Liver (tissue), 9 donors: ENCODE data around the gene PPP1R14D. TPM values are rescaled to one million over a fixed set of nuclear protein-coding genes. Genes with fewer than 3 reads are reported as not detected.

ENCODE experiments used
- DNase-seq: peaks from one replicate; pipeline ENCODE4 v3.0.0-alpha.2; 2017; ENCODE audit warnings: low spot score
- H3K27ac ChIP-seq, 2 donors: one replicate each; pipeline ENCODE4 v1.7.0; 2013; ENCODE audit warnings: inconsistent platforms in 2 of 2, low read length in 2 of 2, control low read depth in 1 of 2, low read depth in 1 of 2, mild to moderate bottlenecking in 1 of 2
- H3K27me3 ChIP-seq, 4 donors: one replicate each; pipeline versions ENCODE4 v1.6.1 to v1.7.0; 2013; ENCODE audit warnings: low read length in 3 of 4, inconsistent platforms in 1 of 4, mild to moderate bottlenecking in 1 of 4, moderate library complexity in 1 of 4; ENCODE audit not compliant: control insufficient read depth in 4 of 4, insufficient read depth in 4 of 4
- H3K36me3 ChIP-seq, 4 donors: one replicate each; pipeline versions ENCODE4 v1.6.1 to v1.7.0; 2013; ENCODE audit warnings: low read length in 3 of 4, mild to moderate bottlenecking in 3 of 4, low read depth in 1 of 4, moderate library complexity in 1 of 4; ENCODE audit not compliant: control insufficient read depth in 4 of 4, insufficient read depth in 3 of 4
- H3K4me1 ChIP-seq, 4 donors: one replicate each; pipeline versions ENCODE4 v1.6.1 to v1.7.0; 2013; ENCODE audit warnings: low read length in 3 of 4, mild to moderate bottlenecking in 3 of 4, moderate library complexity in 1 of 4; ENCODE audit not compliant: control insufficient read depth in 4 of 4, insufficient read depth in 4 of 4
- H3K4me3 ChIP-seq, 3 donors: one replicate each; pipeline versions ENCODE4 v1.6.1 to v1.7.0; 2013; ENCODE audit warnings: low read length in 3 of 3, control low read depth in 1 of 3, low read depth in 1 of 3, mild to moderate bottlenecking in 1 of 3
- H3K9ac ChIP-seq, 2 donors: one replicate each; pipeline ENCODE4 v1.7.0; 2013; ENCODE audit warnings: low read length in 2 of 2, mild to moderate bottlenecking in 2 of 2, moderate library complexity in 2 of 2, control low read depth in 1 of 2, low read depth in 1 of 2
- H3K9me3 ChIP-seq, 4 donors: one replicate each; pipeline versions ENCODE4 v1.6.1 to v1.7.0; 2013; ENCODE audit warnings: low read length in 3 of 4; ENCODE audit not compliant: control insufficient read depth in 4 of 4
- CTCF ChIP-seq: fragments of 150-350 bp; IDR thresholded peaks from 2 replicates; pipeline ENCODE4 v1.5.1; 2017; ENCODE audit warnings: improper control_type of control experiment, low read depth, low read length; ENCODE audit not compliant: missing input control
- EGR1 ChIP-seq, 2 donors: IDR thresholded peaks; 2 replicates each; pipeline ENCODE4 v1.6.1; 2016 to 2018; ENCODE audit warnings: antibody characterized with exemption in 2 of 2, low read depth in 2 of 2
- FOXA1 ChIP-seq: IDR thresholded peaks from 2 replicates; pipeline ENCODE4 v1.6.1; 2016; ENCODE audit warnings: antibody characterized with exemption
- FOXA2 ChIP-seq: IDR thresholded peaks from 2 replicates; pipeline ENCODE4 v1.6.1; 2016; ENCODE audit warnings: antibody characterized with exemption
- GABPA ChIP-seq, 2 donors: IDR thresholded peaks in 1 of 2; conservative IDR thresholded peaks in 1 of 2; 2 replicates each; pipeline ENCODE4 v1.6.1; 2016; ENCODE audit warnings: antibody characterized with exemption in 2 of 2, mild to moderate bottlenecking in 1 of 2, moderate library complexity in 1 of 2
- HNF4G ChIP-seq: IDR thresholded peaks from 2 replicates; pipeline ENCODE4 v1.6.1; 2016; ENCODE audit warnings: antibody characterized with exemption
- JUND ChIP-seq, 2 donors: IDR thresholded peaks; 2 replicates each; pipeline ENCODE4 v1.6.1; 2016; ENCODE audit warnings: antibody characterized with exemption in 2 of 2
- NR2F2 ChIP-seq: IDR thresholded peaks from 2 replicates; pipeline ENCODE4 v1.6.1; 2016; ENCODE audit warnings: antibody characterized with exemption
- RAD21 ChIP-seq, 2 donors: IDR thresholded peaks; 2 replicates each; pipeline ENCODE4 v1.6.1; 2016; ENCODE audit warnings: antibody characterized with exemption in 2 of 2, mild to moderate bottlenecking in 2 of 2
- REST ChIP-seq: IDR thresholded peaks from 2 replicates; pipeline ENCODE4 v1.6.1; 2016; ENCODE audit warnings: antibody characterized with exemption, mild to moderate bottlenecking
- RXRA ChIP-seq, 2 donors: IDR thresholded peaks; 2 replicates each; pipeline ENCODE4 v1.6.1; 2017 to 2018; ENCODE audit warnings: antibody characterized with exemption in 2 of 2, mild to moderate bottlenecking in 1 of 2
- SP1 ChIP-seq: IDR thresholded peaks from 2 replicates; pipeline ENCODE4 v1.6.1; 2018; ENCODE audit warnings: antibody characterized with exemption, mild to moderate bottlenecking
- TAF1 ChIP-seq: conservative IDR thresholded peaks from 2 replicates; pipeline ENCODE4 v1.6.1; 2016; ENCODE audit warnings: antibody characterized with exemption, mild to moderate bottlenecking
- YY1 ChIP-seq: IDR thresholded peaks from 2 replicates; pipeline ENCODE4 v1.6.1; 2016; ENCODE audit warnings: antibody characterized with exemption, mild to moderate bottlenecking
- WGBS: extraction: QIAGEN DNeasy Blood & Tissue Kit; methylation state at CpG from one replicate; pipeline ENCODE4 v1.1.7; 2013; 5-methylcytosine and 5-hydroxymethylcytosine counted together
- polyA plus RNA-seq, 2 donors: library from polyadenylated mRNA; stranded (reverse) in 1 of 2; unstranded in 1 of 2; fragments of 200-250 nt in 1 of 2; fragments of >200 nt in 1 of 2; fragmentation: Nextera tagmentation in 1 of 2; extraction: Ambion mirVana in 1 of 2; gene quantifications; one replicate each; pipeline versions ENCODE4 v1.2.1 to v1.2.3, GENCODE V29; 2013 to 2015
- total RNA-seq, 2 donors: library from RNA; depleted of rRNA; stranded (reverse); fragments of >200 nt; gene quantifications; one replicate each; pipeline ENCODE4 v1.2.3, GENCODE V29; 2014
- TF ChIP-seq, protein P1 (sequence below): IDR thresholded peaks from 2 replicates; pipeline ENCODE4 v1.6.1; 2016; ENCODE audit warnings: antibody characterized with exemption
- TF ChIP-seq, protein P2 (sequence below): IDR thresholded peaks from 2 replicates; pipeline ENCODE4 v1.6.1; 2016; ENCODE audit warnings: antibody characterized with exemption
- donor health status: healthy.
- donor health status: healthy.
- donor health status: healthy.
- donor health status: healthy.
- donor health status: healthy.

The PPP1R14D gene
- total and polyA plus RNA-seq, 4 donors = not detected

- H3K9me3 ChIP-seq = no peaks in the 10 kb centered on the region
- no peaks in the 10 kb centered on the region for H3K4me1 ChIP-seq
- H3K9ac ChIP-seq = no peak overlapping the region
- no peak for DNase-seq
- no peaks in the 10 kb centered on the region for H3K36me3 ChIP-seq
- H3K27me3 ChIP-seq = no peaks in the 10 kb centered on the region
- H3K27ac ChIP-seq = no peak overlapping the region
- H3K4me3 ChIP-seq = no peak overlapping the region
- TF ChIP-seq RAD21 (IDR thresholded peaks at IDR 0.05) (no peak), EGR1 (IDR thresholded peaks at IDR 0.05; ENCODE audit: low read depth in 2 of 2) (no peak), SP1 (no peak), TAF1 (no peak), FOXA2 (no peak), GABPA (IDR thresholded peaks at IDR 0.05 in 1 of 2, conservative IDR thresholded peaks at IDR 0.05 in 1 of 2) (no peak), JUND (IDR thresholded peaks at IDR 0.05) (no peak), NR2F2 (no peak), RXRA (IDR thresholded peaks at IDR 0.05) (no peak), HNF4G (no peak), YY1 (no peak), REST (no peak), FOXA1 (no peak)
- TF ChIP-seq, protein P1, sequence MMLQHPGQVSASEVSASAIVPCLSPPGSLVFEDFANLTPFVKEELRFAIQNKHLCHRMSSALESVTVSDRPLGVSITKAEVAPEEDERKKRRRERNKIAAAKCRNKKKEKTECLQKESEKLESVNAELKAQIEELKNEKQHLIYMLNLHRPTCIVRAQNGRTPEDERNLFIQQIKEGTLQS = no peak
Observed at GRCh38 chr15:40832903-40833302, 4.4 kb upstream of the PPP1R14D start.

DNA sequence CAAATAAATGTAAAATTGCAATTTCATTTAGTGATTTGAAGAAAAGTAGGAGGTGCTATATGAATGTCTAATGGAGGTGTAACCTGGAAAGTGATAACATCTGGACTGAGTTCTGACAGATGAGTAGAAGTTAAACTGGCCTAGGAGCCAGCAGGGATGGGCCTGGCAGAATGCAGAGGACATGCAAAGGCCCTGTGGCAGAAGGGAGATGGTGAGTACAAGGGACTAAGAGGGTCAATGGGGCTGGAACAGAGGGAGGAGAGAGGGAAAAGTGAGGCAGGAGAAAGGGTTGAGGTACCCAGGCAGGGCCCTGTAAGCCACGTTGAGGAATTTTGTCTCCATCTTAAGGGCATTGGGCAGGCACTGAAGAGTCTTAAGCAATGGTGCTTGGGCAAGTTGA is 3.4 kb upstream of the PPP1R14D start:
- Histone ChIP-seq H3K4me1 (no peaks in the 10 kb centered on the region), H3K27me3 (no peaks in the 10 kb centered on the region), H3K4me3 (no peak overlapping the region), H3K27ac (no peak overlapping the region), H3K36me3 (no peaks in the 10 kb centered on the region), H3K9ac (no peak overlapping the region), H3K9me3 (no peaks in the 10 kb centered on the region)
- TF ChIP-seq, protein P1 = no peak
- TF ChIP-seq EGR1 (IDR thresholded peaks at IDR 0.05; ENCODE audit: low read depth in 2 of 2) (no peak), CTCF (no peak), RAD21 (IDR thresholded peaks at IDR 0.05) (no peak), GABPA (IDR thresholded peaks at IDR 0.05 in 1 of 2, conservative IDR thresholded peaks at IDR 0.05 in 1 of 2) (no peak)
- TF ChIP-seq, protein P2, sequence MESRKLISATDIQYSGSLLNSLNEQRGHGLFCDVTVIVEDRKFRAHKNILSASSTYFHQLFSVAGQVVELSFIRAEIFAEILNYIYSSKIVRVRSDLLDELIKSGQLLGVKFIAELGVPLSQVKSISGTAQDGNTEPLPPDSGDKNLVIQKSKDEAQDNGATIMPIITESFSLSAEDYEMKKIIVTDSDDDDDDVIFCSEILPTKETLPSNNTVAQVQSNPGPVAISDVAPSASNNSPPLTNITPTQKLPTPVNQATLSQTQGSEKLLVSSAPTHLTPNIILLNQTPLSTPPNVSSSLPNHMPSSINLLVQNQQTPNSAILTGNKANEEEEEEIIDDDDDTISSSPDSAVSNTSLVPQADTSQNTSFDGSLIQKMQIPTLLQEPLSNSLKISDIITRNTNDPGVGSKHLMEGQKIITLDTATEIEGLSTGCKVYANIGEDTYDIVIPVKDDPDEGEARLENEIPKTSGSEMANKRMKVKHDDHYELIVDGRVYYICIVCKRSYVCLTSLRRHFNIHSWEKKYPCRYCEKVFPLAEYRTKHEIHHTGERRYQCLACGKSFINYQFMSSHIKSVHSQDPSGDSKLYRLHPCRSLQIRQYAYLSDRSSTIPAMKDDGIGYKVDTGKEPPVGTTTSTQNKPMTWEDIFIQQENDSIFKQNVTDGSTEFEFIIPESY = no peak
- WGBS = 80% methylated on average over 1 of the region's 1 CpG
- DNase-seq = no peak
